ENCODE measurements around the gene PPFIBP1. TPM values are rescaled to one million over a fixed set of nuclear protein-coding genes. Genes with fewer than 3 reads are reported as not detected.
"Not testable (repeated sequence)": the region's sequence is repeated elsewhere in the genome, so short reads cannot be mapped to it uniquely, and the experiment has no call there.

Gene PPFIBP1
- total RNA-seq, 1 donor from 2014 or later: 31.1 TPM

DNA sequence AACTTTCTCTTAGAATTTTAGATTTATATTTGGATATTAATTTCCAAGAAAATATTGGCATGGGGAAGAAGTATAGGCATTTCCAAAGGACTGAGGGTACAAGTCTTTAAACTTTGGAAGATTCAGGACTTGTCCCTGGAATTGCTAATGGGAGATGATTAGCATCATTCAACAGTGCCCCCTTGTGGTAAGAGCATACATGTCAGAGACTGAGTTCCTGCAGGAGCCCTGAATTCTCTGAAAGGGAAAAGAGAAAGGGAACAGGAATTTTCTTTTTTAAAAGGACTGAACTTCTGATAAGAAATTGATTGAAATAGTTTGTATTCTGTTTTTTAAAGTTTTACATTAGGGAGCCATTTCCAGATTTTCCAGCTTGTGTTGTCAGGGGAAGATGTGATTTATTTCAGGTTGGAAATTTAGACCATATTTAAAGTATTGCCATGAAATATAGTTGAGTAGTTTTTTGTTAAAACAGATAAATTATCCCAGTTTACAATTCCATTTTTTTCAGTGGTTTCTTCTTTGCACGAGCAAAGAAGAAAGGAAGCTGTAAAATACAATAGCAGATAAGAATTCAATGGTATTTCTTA, 128.3 kb downstream of the PPFIBP1 start:
- H3K36me3 ChIP-seq (ENCODE audit: control insufficient read depth, insufficient read depth, low read length): peaks cover 3% of the 10 kb centered on the region
- TF ChIP-seq, protein P1, sequence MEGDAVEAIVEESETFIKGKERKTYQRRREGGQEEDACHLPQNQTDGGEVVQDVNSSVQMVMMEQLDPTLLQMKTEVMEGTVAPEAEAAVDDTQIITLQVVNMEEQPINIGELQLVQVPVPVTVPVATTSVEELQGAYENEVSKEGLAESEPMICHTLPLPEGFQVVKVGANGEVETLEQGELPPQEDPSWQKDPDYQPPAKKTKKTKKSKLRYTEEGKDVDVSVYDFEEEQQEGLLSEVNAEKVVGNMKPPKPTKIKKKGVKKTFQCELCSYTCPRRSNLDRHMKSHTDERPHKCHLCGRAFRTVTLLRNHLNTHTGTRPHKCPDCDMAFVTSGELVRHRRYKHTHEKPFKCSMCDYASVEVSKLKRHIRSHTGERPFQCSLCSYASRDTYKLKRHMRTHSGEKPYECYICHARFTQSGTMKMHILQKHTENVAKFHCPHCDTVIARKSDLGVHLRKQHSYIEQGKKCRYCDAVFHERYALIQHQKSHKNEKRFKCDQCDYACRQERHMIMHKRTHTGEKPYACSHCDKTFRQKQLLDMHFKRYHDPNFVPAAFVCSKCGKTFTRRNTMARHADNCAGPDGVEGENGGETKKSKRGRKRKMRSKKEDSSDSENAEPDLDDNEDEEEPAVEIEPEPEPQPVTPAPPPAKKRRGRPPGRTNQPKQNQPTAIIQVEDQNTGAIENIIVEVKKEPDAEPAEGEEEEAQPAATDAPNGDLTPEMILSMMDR (IDR thresholded peaks at IDR 0.05; ENCODE audit: insufficient read depth, low read length, severe bottlenecking): peak; percentile 65
- FAIRE-seq (no peak), DNase-seq (ENCODE audit: low read depth) (peak; percentile 77)
- no peaks in the 10 kb centered on the region for H3K27me3 ChIP-seq (ENCODE audit: control insufficient read depth, insufficient read depth, low read length)
- H3K4me3 ChIP-seq (ENCODE audit: low read depth, low read length): no peak overlapping the region

DNA sequence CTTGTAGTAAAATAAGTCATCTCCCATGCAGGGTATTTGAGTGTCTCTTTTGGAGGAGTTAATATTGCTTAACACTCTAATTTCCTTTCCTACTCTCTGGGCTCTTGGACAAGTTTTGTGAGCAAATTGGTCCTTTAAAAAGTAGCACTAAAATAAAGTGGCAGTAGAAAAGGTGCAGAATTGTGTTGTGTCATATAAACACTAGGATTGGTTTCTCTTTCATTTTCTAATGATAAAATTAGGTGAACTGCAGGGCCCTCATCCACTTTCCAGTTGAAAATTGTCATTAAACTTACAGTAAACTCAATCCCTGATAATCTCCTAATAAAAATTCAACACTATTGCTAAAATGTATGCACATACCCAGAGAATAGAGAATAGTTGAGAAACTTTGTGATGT, 129.7 kb downstream of the PPFIBP1 start:
- Histone ChIP-seq H3K36me3 (ENCODE audit: control insufficient read depth, insufficient read depth, low read length) (peaks cover 5% of the 10 kb centered on the region), H3K27me3 (ENCODE audit: control insufficient read depth, insufficient read depth, low read length) (no peaks in the 10 kb centered on the region), H3K4me3 (ENCODE audit: low read depth, low read length) (no peak overlapping the region)
- TF ChIP-seq, protein P1 (IDR thresholded peaks at IDR 0.05; ENCODE audit: insufficient read depth, low read length, severe bottlenecking): no peak
- FAIRE-seq: no peak
- no peak for DNase-seq (ENCODE audit: low read depth)

- H3K36me3 ChIP-seq (ENCODE audit: control insufficient read depth, insufficient read depth, low read length); H3K4me3 ChIP-seq (ENCODE audit: low read depth, low read length); DNase-seq (ENCODE audit: low read depth); H3K27me3 ChIP-seq (ENCODE audit: control insufficient read depth, insufficient read depth, low read length): not testable (repeated sequence)
- peak; percentile 36 for FAIRE-seq
Observed at GRCh38 chr12:27655476-27655875, 131.5 kb downstream of the PPFIBP1 start.

DNA sequence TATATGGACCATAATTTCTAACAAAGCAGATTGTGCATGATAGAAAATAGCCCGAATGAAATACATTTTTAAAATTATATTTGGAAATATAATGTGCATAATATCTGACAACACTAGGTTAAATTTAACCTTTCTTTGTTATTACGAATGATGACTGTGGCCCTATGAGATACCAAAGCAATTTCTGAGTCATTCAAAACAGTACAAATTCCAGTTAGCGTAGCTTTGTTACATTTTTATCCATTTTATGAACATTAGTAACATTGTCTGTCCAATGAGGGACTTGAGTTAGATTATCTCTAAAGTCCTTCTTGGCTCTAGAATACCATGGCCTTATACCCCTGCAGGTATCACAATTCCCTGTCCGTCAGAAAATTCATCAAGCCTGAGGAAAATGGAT, 133.3 kb downstream of the PPFIBP1 start:
- Histone ChIP-seq H3K36me3 (ENCODE audit: control insufficient read depth, insufficient read depth, low read length) (peaks cover 9% of the 10 kb centered on the region), H3K4me3 (ENCODE audit: low read depth, low read length) (no peak overlapping the region)
- FAIRE-seq: no peak

GRCh38 chr12:27665704-27666103, 141.7 kb downstream of the PPFIBP1 start:
- no peak for DNase-seq (ENCODE audit: low read depth)
- no peaks in the 10 kb centered on the region for H3K27me3 ChIP-seq (ENCODE audit: control insufficient read depth, insufficient read depth, low read length)
- H3K4me3 ChIP-seq (ENCODE audit: low read depth, low read length): no peak overlapping the region
- FAIRE-seq: no peak
- H3K36me3 ChIP-seq (ENCODE audit: control insufficient read depth, insufficient read depth, low read length): peaks cover 24% of the 10 kb centered on the region
- TF ChIP-seq, protein P1 (IDR thresholded peaks at IDR 0.05; ENCODE audit: insufficient read depth, low read length, severe bottlenecking): no peak

More for the DNA sequence above, 133.3 kb downstream of the PPFIBP1 start:
- TF ChIP-seq, protein P1 (IDR thresholded peaks at IDR 0.05; ENCODE audit: insufficient read depth, low read length, severe bottlenecking): no peak
- H3K27me3 ChIP-seq (ENCODE audit: control insufficient read depth, insufficient read depth, low read length): no peaks in the 10 kb centered on the region
- no peak for DNase-seq (ENCODE audit: low read depth)

- Histone ChIP-seq H3K4me3 (ENCODE audit: low read depth, low read length) (no peak overlapping the region), H3K36me3 (ENCODE audit: control insufficient read depth, insufficient read depth, low read length) (peaks cover 23% of the 10 kb centered on the region), H3K27me3 (ENCODE audit: control insufficient read depth, insufficient read depth, low read length) (no peaks in the 10 kb centered on the region)
- TF ChIP-seq, protein P1 (IDR thresholded peaks at IDR 0.05; ENCODE audit: insufficient read depth, low read length, severe bottlenecking): no peak
- DNase-seq (ENCODE audit: low read depth) (no peak), FAIRE-seq (no peak)
Observed at GRCh38 chr12:27666510-27666909, 142.5 kb downstream of the PPFIBP1 start.

Measured in bronchial epithelial cell (primary cell).